ENCODE measurements around the gene SPRR2B.
"Not testable (repeated sequence)": the region's sequence is repeated elsewhere in the genome, so short reads cannot be mapped to it uniquely, and the experiment has no call there.

Gene SPRR2B

DNA sequence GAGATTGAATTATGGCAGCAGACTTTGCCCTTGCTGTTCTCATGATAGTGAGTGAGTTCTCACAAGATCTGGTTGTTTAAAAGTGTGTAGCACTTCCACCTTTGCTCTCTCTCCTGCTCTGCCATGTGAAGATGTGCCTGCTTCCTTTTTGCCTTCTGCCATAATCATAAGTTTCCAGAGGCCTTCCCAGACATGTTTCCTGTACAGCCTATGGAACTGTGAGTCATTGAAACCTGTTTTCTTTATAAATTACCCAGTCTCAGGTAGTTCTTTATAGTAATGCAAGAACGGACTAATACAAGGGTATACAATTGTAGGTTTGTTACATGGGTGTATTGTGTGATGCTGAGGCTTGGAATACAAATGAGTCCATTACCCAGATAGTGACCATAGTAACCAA, 36.2 kb downstream of the SPRR2B start:
- FAIRE-seq (no peak), DNase-seq (ENCODE audit: low spot score) (no peak)

GRCh38 chr1:153032677-153033308, 38.6 kb downstream of the SPRR2B start:
- DNase-seq (ENCODE audit: low spot score) (peak; percentile 35), FAIRE-seq (peak; percentile 20)

DNA sequence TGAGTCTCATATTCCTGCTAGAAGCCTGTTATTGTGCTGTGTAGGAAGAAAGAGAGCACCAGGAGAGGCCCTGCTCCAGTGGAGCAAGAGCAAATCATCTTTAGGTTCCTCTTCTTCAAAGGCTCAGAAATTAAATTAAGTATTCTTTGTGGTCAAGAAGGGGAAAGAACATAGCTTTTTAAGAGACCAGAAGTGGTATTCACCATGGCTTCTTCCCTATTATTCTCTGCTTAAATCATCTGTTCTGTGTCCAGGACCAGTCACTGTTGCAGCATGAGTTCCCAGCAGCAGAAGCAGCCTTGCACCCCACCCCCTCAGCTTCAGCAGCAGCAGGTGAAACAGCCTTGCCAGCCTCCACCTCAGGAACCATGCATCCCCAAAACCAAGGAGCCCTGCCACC, 39.3 kb downstream of the SPRR2B start:
- DNase-seq (ENCODE audit: low spot score) (no peak), FAIRE-seq (no peak)

DNA sequence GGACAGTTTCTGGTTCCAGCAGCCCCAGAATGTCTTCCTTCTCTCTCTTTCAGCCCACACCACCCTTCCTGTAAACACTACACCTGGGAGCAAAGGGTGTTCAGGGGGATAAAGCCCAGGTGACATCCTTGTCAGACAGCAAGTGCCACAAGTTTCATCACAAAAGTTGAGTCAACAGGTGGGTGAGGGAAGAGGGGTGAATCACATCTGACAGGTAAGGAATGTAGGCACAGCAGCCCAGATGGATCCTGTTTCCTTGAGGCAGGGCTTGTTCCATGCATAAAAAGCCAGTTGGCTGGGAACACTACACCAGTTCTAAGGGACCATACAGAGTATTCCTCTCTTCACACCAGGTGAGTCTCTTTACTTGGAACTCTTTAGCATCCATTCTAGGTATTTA, 40.5 kb downstream of the SPRR2B start, which contains the start of gene SPRR1B:
TSS of gene SPRR1B (plus strand) at position 309 of the 400 bp plus-strand sequence. CDS start 1,143 bp downstream, outside the sequence.
- FAIRE-seq (no peak), DNase-seq (ENCODE audit: low spot score) (no peak)

- FAIRE-seq (no peak), DNase-seq (ENCODE audit: low spot score) (no peak)
Measured at GRCh38 chr1:153028766-153029165, 42.6 kb downstream of the SPRR2B start.

GRCh38 chr1:153025797-153026196, 45.6 kb downstream of the SPRR2B start:
- FAIRE-seq (no peak), DNase-seq (ENCODE audit: low spot score) (no peak)

- FAIRE-seq = no peak
- no peak for DNase-seq (ENCODE audit: low spot score)
Measured at GRCh38 chr1:153024413-153024812, 47.0 kb downstream of the SPRR2B start.

GRCh38 chr1:153023109-153023508, 48.3 kb downstream of the SPRR2B start:
- FAIRE-seq (no peak), DNase-seq (ENCODE audit: low spot score) (no peak)

DNA sequence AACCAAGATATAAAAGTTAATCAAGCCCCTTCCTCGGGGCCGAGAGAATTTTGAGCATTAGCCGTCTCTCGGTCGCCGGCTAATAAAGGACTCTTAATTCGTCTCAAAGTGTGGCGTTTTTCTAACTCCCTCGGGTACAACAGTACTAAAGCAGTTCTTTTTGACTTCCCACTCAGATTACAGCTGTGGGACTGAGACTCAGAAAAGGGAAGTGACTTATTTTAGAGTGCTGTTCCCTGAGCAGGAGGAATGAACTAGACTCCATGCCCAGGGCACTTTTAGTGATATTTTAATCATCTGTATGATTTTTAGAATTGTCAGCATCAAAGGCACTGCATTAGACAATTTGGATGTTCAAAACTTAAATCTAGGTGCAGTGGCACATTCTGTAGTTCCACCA, 49.1 kb downstream of the SPRR2B start:
- not testable (repeated sequence) for FAIRE-seq; DNase-seq (ENCODE audit: low spot score)

- not testable (repeated sequence) for FAIRE-seq; DNase-seq (ENCODE audit: low spot score)
Measured at GRCh38 chr1:153021829-153022228, 49.6 kb downstream of the SPRR2B start.
